HG03354 (cell line): Measurements from ENCODE around the gene ENDOU.

ENCODE experiments used
- ATAC-seq: cut with Tn5 transposase; IDR thresholded peaks from one replicate; pipeline ENCODE4 v1.9.1; 2021; ENCODE audit warnings: mild to moderate bottlenecking; ENCODE audit not compliant: unreplicated experiment, poor library complexity, severe bottlenecking

Gene ENDOU, protein sequence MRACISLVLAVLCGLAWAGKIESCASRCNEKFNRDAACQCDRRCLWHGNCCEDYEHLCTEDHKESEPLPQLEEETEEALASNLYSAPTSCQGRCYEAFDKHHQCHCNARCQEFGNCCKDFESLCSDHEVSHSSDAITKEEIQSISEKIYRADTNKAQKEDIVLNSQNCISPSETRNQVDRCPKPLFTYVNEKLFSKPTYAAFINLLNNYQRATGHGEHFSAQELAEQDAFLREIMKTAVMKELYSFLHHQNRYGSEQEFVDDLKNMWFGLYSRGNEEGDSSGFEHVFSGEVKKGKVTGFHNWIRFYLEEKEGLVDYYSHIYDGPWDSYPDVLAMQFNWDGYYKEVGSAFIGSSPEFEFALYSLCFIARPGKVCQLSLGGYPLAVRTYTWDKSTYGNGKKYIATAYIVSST

DNA sequence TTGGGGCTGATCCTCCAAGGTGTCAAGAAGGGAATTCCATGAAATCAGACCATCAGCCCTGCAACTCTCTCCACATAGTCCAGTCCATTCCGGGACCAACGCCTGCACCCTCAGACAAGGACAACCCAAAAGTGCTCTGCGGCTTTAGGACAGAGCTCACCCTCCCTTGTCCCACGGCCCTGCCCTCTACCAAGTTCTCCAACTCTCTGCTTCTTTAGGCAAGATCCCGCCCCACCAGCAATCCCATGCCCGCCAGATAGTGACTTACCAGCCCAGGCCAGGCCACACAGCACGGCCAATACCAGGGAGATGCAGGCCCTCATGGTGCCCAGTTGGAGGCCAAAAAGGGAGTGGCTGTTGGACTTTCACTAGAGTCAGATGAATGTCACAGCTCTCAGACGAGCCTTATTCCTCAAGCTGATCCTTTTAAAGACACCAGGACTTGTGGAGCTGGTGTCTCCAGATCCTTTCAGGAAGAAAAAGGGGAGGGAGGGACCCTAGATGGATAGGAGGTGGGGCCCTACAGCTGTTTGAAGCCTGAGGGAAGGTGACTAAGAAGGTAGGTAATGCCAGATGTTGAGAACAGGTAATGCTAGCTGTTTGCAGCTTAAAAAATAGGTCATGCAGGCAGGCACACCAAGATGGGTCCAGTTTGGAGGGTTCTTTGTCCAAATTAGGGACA lies at the start of gene ENDOU:
TSS of gene ENDOU (minus strand) at position 400 of the 682 bp plus-strand sequence. CDS start at position 323, 77 bp downstream.
- ATAC-seq, result no peak

DNA sequence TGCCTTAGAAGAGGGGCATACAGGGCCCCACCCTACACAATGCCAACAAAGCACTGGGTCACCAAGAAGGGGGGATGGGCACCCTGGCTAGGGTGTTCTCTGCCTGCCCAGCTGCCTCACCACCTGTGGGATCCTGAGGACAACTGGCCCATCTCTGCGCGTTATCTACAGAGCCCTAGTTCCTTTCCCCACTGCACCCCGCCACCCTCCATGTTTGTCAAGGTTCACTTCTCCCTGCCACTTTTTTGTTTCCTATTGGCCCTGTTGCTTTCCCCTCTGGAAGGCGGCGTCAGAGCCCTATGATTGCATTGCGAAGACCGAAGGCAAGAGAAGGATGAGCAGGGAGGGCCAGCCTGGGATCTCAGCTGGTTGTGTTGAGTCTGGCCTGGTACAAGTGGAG lies 49.4 kb upstream of the ENDOU start:
- no peak for ATAC-seq

- no peak for ATAC-seq
These were observed 48.7 kb upstream of the ENDOU start for GRCh38 chr12:47773858-47774580.

DNA sequence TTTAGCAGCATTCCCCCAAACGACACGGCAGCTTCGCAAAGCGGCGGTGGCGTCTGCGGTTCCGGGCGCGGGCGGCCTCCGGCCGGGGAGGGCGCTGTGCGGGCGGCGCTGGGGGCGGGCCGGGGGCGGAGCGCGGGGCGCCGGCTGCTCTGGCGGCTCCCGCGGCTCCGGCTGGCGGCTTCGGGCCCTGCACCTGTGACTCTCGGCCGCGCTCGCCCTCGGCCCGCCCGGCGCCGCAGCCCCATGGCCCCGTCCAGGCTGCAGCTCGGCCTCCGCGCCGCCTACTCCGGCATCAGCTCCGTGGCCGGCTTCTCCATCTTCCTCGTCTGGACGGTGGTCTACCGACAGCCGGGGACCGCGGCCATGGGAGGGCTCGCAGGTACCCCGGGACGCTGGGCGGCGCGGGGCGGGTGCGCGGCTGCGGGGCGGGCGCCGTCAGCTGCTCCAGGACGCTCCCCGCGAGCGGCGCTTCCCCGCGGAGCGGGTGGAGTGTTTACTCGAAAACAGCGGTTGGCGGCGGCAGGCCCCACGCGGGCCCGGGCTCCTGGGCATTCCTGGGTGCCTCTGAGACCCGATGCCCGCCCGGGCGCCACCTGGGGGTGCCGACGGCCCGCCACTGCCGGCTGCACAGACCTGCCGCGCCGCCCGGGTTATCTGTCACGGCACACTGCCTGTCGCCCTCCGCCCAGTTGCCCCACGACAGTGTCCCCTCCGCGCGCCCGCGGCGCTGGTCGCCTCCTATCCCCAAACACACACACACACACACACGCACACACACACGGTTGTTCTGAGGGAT lies 48.0 kb upstream of the ENDOU start, which contains the start of gene SLC48A1:
TSS of gene SLC48A1 (plus strand) at position 177 of the 796 bp plus-strand sequence. CDS start at position 244, 67 bp downstream.
- peak; percentile 86 for ATAC-seq

GRCh38 chr12:47772738-47773061 lies 47.4 kb upstream of the ENDOU start:
- no peak for ATAC-seq

DNA sequence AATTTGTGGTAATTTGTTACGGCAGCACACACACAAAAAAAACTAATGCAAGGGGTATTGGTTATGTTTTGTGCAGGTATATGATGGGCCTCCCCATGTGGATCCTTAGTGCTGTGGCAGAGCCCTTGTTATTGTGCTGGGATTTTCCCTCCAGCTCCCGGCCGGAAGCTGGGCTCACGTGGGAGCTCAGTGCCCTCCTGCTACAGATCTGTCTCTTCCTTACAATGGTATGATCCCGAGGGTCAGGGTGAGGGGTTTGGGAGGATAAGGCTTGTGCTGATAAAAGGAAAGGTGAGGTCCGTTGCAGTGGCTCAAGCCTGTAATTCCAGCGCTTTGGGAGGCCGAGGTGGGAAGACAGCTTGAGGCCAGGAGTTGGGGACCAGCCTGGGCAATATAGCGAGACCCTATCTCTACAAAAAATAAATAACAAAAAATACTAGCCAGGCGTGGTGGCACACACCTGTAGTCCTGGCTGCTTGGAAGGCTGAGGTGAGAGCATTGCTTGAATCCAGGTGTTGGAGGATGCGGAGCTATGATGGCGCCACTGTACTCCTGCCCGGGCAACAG lies 46.9 kb upstream of the ENDOU start:
- no peak for ATAC-seq

DNA sequence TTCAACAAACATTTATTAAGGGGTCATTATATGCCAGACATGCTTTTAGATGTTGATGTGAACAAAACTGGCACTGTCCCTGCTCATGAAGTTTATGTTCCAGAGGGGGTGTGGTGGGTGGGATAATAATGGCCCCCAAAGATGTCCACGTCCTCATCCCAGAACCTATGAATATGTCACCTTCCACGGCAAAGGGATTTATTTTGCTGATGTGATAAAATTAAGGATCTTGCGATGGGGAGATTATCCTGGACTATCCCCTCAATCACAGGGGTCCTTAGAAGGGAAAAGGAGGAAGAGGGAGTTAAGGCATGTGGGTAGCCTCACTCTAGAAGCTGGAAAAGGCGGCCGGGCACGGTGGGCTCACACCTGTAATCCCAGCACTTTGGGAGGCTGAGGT lies 46.0 kb upstream of the ENDOU start:
- no peak for ATAC-seq

GRCh38 chr12:47770086-47770726 lies 44.9 kb upstream of the ENDOU start:
- no peak for ATAC-seq

- no peak for ATAC-seq
These were observed 44.2 kb upstream of the ENDOU start for GRCh38 chr12:47769234-47770085.

GRCh38 chr12:47768323-47768811 lies 43.1 kb upstream of the ENDOU start:
- ATAC-seq, result no peak

GRCh38 chr12:47767216-47767724 lies 42.0 kb upstream of the ENDOU start:
- peak; percentile 68 for ATAC-seq

DNA sequence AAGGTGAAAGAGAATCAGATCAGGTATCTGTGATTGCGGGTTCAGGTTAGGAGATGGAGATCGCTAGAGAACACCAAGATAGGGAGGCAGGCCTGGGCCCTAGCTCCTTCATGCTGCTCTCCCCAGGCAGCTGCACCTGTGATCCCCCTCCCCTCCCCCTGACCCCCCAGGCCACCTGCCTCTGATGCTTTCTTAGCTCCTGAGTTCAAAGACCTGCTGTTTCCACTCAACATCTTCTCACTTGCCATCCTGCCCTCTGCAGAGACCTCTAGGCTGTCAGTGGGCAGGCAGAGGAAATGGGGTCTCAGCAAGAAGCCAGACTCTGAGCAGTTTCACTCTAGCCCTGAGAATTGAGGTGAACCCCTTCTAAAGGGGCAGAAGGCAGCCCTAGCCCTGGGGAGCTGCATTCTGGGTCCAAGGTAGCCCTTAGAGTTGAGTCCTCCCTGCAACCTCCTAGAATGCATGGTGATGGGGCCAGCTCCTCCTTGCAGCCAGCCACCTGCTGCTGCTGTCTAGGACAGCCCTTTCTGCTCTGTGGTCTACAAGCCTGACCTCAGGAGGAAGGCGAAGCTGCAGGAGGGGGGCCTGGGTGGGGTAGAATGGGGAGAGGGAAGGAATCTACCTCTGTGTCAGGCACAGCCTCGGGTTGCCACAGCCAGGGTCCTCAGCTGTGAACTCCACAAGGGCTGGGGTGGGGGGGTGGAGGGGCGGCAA lies 41.4 kb upstream of the ENDOU start:
- ATAC-seq, result peak; percentile 7

DNA sequence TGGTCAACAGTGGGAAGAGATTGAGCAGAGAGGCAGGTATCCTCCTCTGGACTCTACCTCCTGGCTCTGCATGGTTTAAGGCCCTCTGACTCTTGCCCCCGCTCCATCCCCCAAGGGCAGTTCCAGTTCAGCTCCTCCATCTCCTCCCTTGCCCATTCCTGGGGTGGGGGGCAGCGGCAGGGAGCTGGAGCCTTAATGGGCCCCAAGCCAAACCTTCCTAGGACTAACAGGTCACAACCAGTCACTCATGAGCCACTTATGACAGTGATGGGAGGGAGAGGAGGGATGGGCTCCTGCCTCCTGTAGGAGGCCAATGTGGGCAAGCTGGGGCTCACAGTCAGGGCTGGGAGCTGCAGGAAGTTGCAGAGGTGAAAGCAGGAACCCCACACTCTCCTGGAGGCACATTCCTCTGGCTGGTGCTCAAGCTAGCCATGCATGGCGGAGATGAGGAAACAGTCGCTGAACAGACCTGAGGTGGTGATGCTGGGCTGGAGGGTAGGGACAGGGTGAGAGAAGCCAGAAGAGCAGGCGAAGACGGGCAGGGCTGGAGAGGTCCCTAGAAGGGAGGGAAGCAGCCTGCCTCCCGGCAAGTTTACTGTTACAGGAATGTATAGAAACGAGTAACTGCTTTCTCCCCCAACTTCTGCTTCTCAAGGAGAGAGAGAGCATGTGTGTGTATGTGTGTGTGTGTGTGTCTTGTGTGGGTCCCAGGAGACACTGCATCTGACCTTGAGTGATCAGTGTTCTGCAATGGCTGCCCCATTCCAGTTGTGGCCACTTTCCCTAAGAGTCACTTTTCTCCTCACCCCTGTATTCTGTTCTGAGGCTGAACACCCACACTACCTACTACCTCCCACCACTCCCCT lies 38.4 kb upstream of the ENDOU start:
- no peak for ATAC-seq

DNA sequence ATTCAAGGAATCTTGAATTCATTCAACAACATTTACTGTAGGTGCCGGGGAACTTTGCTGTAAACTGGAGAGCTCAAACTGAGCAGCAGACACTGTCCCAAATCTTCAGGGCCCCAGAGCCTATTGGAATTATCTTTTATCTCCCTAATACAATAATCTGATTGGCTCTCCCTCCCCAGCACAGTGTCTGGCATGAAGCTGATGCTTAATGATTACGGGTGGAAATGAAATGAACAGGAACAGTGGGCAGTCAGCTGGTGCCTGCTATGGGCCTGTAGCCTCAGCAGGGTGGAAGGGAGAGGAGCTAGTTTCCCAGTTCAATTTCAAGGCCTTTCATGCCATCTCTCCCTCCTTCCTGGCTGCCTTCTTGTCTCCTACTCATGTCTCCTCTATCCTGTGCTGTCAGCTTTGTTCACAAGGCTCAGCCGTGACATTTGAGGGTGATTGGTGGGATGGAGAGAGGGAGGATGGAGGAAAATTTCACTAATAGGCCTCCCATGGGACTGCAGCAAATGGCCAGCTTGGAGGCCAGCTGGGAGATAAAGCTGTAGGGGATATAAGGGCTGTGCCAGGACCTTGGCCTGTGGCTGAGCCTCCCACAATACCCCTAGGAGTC lies 37.7 kb upstream of the ENDOU start:
- no peak for ATAC-seq

- peak; percentile 59 for ATAC-seq
These were observed 33.8 kb upstream of the ENDOU start, which contains the start of gene RAPGEF3 for GRCh38 chr12:47758834-47759690. Gene RAPGEF3, minus strand, starts transcription at chr12:47758880. Its CDS starts 324 bp downstream, at chr12:47758556.
